ENCODE data around the gene SORCS2. TPM values are rescaled to one million over a fixed set of nuclear protein-coding genes. Genes with fewer than 3 reads are reported as not detected.

SORCS2 gene
- total RNA-seq, 6 experiments from 2014 or later: 0.18 to 6.2 (median 3.1) TPM

DNA sequence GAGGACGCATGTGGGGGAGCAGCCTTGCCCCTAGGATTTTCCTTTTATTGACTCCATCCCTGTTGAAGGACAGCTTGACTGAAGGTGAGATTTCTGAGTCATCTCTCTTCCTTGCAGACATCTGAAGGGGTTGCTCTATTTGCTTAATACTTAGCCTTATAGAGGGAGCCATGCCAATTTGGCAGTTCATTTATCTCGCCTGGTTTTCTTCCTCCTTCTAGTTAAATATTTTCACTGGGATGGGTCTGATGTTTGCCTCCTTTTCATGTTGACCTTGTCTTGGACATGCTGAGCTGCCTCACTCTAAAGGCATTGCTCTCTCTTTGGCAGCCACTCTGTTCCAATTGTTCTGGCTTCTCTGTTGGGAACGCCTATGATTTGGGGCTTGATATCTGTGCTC lies 393.4 kb downstream of the SORCS2 start:
- Histone ChIP-seq H3K9me3 (peaks cover 0 to 4% (median under 1%) of the 10 kb centered on the region in 4 donors), H3K27ac (no peak overlapping the region), H3K36me3 (no peaks in the 10 kb centered on the region), H3K4me1 (no peaks in the 10 kb centered on the region), H3K4me3 (no peak overlapping the region), H3K27me3 (no peaks in the 10 kb centered on the region)
- no peak for TF ChIP-seq POLR2A (IDR thresholded peaks at IDR 0.05)
- TF ChIP-seq, protein P1, sequence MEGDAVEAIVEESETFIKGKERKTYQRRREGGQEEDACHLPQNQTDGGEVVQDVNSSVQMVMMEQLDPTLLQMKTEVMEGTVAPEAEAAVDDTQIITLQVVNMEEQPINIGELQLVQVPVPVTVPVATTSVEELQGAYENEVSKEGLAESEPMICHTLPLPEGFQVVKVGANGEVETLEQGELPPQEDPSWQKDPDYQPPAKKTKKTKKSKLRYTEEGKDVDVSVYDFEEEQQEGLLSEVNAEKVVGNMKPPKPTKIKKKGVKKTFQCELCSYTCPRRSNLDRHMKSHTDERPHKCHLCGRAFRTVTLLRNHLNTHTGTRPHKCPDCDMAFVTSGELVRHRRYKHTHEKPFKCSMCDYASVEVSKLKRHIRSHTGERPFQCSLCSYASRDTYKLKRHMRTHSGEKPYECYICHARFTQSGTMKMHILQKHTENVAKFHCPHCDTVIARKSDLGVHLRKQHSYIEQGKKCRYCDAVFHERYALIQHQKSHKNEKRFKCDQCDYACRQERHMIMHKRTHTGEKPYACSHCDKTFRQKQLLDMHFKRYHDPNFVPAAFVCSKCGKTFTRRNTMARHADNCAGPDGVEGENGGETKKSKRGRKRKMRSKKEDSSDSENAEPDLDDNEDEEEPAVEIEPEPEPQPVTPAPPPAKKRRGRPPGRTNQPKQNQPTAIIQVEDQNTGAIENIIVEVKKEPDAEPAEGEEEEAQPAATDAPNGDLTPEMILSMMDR (IDR thresholded peaks at IDR 0.05): no peak
- 83% methylated on average over 2 of the region's 3 CpGs for WGBS (ENCODE audit: insufficient coverage, low coverage, low lambda C conversion rate, missing lambda C conversion rate)
- intact Hi-C loops (cut with DNase I): no loop called here
- ATAC-seq (no peak), DNase-seq (no peak)

DNA sequence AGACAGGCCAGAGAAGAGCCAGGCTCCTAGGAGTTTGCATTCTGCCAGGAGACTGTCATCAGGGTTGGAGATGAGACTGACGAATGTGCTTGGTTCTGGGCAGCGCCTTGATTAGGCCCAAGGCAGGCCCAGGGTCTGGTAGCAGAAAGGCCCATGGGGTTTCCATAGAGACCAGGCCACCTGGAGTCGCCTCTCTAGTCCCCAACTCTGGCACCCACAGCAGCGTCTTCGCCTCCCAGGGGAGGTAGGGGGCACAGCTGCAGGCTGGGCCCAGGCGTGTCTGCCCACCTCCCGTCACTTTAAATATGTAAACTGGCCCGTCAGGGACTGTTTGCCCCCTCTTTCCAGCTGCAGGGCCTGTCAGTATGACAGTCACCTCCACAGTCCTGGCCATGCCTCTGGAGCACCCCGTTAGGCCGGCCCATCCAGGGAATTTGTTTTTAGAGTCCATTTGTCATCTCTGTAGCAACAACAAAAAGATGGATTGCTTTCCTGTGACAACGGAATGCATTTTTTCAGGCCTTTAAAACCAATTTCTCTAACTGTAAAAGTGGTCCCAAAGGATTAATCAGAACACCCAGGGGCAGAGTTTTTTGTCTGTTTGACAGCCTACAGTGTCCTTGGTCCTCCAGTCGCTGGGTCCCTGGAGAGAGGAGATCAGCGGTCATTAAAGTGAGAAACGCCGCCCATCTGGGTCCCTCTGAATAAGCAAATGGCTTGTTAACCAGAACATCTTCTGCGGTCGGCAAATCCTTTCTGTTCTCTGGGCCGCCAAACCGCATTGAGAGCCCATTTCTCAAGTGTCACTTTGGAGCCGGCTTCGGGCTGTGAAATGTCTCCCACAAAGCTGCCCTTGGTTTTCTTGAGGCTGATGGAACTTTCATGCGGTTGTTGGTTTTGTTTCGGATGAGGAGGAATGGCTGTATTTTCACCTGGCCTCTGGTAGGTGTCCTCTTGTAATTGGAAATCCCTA lies 395.4 kb downstream of the SORCS2 start:
- Histone ChIP-seq H3K4me1 (no peaks in the 10 kb centered on the region), H3K4me3 (no peak overlapping the region), H3K36me3 (no peaks in the 10 kb centered on the region), H3K27ac (no peak overlapping the region), H3K9me3 (no peaks in the 10 kb centered on the region), H3K27me3 (no peaks in the 10 kb centered on the region)
- TF ChIP-seq, protein P1 (IDR thresholded peaks at IDR 0.05): no peak
- no peak for TF ChIP-seq POLR2A (IDR thresholded peaks at IDR 0.05)
- DNase-seq (no peak), ATAC-seq (no peak)
- 65% methylated on average over 14 of the region's 23 CpGs for WGBS (ENCODE audit: insufficient coverage, low coverage, low lambda C conversion rate, missing lambda C conversion rate)
- intact Hi-C loops (cut with DNase I): no loop called here

DNA sequence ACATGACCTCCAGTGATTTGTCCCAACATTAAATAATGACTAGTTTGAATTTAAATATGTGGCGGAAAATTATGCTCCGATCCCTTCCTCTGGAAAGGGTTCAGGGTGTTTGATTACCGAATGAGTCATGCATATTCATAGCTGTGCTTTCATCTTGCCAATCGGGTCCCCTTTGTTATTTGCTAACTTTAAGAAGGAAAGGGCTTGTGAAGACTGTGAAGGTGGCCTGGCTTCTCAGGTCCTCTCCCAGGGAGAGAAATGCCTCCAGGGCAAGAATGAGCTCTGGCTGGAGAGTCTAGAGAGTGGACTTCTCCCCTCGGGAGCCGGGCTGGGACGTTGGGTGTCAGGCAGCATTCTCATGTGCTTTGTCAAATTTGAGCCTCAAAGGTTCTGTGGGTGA lies 397.9 kb downstream of the SORCS2 start:
- no peak for DNase-seq
- Histone ChIP-seq H3K4me3 (no peak overlapping the region), H3K9me3 (no peaks in the 10 kb centered on the region), H3K4me1 (no peaks in the 10 kb centered on the region), H3K36me3 (no peaks in the 10 kb centered on the region), H3K27me3 (no peaks in the 10 kb centered on the region), H3K27ac (no peak overlapping the region)
- no peak for TF ChIP-seq POLR2A (IDR thresholded peaks at IDR 0.05)
- TF ChIP-seq, protein P1 (IDR thresholded peaks at IDR 0.05): no peak
- intact Hi-C loops (cut with DNase I): no loop called here
- no peak for ATAC-seq
- WGBS (ENCODE audit: insufficient coverage, low coverage, low lambda C conversion rate, missing lambda C conversion rate): 61% methylated on average over 7 of the region's 7 CpGs

DNA sequence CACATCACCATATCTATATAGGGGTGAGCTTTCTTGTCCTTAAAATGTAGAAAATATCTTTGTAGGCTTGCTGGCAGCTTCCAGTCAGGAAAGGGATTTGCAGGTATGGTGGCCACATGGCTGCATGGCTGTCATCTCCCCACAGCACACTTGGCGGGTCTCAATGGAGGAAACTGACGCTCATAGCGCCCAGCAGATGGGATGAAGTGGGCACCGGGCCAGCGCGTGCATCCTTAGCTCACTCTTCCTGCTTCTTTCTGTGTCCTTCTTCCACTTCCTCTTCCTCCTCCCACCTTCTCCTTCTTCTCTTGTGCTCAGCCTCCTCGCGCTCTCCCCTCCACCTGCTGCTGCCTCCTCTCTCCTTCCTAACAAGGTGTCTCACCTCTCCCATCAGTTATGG lies 398.6 kb downstream of the SORCS2 start:
- DNase-seq (no peak), ATAC-seq (no peak)
- no peak for TF ChIP-seq POLR2A (IDR thresholded peaks at IDR 0.05)
- TF ChIP-seq, protein P1 (IDR thresholded peaks at IDR 0.05): no peak
- Histone ChIP-seq H3K27me3 (no peaks in the 10 kb centered on the region), H3K4me3 (no peak overlapping the region), H3K27ac (no peak overlapping the region), H3K4me1 (no peaks in the 10 kb centered on the region), H3K36me3 (no peaks in the 10 kb centered on the region), H3K9me3 (no peaks in the 10 kb centered on the region)
- intact Hi-C loops (cut with DNase I): no loop called here
- WGBS (ENCODE audit: insufficient coverage, low coverage, low lambda C conversion rate, missing lambda C conversion rate): 95% methylated on average over 8 of the region's 8 CpGs

Data from right lobe of liver (tissue), 6 donors.